WTC11 (cell line): ENCODE measurements around the gene NOX5. TPM values are rescaled to one million over a fixed set of nuclear protein-coding genes. Genes with fewer than 3 reads are reported as not detected.

ENCODE experiments used
- ATAC-seq: fragments of 200-7000 bp; cut with Tn5 transposase; 2 replicates; pipeline ENCODE4 v1.10.0; 2021; ENCODE audit warnings: mild to moderate bottlenecking, moderate library complexity
- CTCF ChIA-PET: fragments of 300-600 bp; sonication (Branson Sonifier 250); formaldehyde crosslinking; loops from one replicate; lab custom pipeline; 2021; ENCODE audit warnings: antibody characterized with exemption; lab: Charles Lee
- POLR2A ChIA-PET: fragments of 350-600 bp; sonication (Branson Sonifier 250); formaldehyde crosslinking; loops from one replicate; lab custom pipeline; 2021; ENCODE audit warnings: antibody characterized with exemption; lab: Charles Lee
- DNase-seq: peaks from one replicate; pipeline ENCODE4 v3.0.0; 2021; ENCODE audit warnings: low spot score
- H3K27ac Mint-ChIP-seq: 2 replicates; pipeline ENCODE4 v1.8.0; 2021; ENCODE audit warnings: mixed read lengths
- H3K27me3 Mint-ChIP-seq: 2 replicates; pipeline ENCODE4 v1.8.0; 2021; ENCODE audit warnings: low read depth, mild to moderate bottlenecking, moderate library complexity, mixed read lengths
- H3K36me3 Mint-ChIP-seq: 2 replicates; pipeline ENCODE4 v1.8.0; 2021; ENCODE audit warnings: mixed read lengths
- H3K4me1 Mint-ChIP-seq: 2 replicates; pipeline ENCODE4 v1.8.0; 2022; ENCODE audit warnings: mixed read lengths
- H3K4me3 Mint-ChIP-seq: 2 replicates; pipeline ENCODE4 v1.8.0; 2021; ENCODE audit warnings: mild to moderate bottlenecking, moderate library complexity, mixed read lengths
- H3K9me3 Mint-ChIP-seq: 2 replicates; pipeline ENCODE4 v1.8.0; 2021; ENCODE audit warnings: mixed read lengths
- AFF4 ChIP-seq: sonication (generic); formaldehyde crosslinking; IDR thresholded peaks from 2 replicates; pipeline ENCODE4 v1.8.1; 2023; ENCODE audit warnings: mild to moderate bottlenecking, missing genetic modification reagents, borderline replicate concordance
- ATF1 ChIP-seq: sonication (generic); formaldehyde crosslinking; IDR thresholded peaks from 2 replicates; pipeline ENCODE4 v1.8.1; 2023; ENCODE audit warnings: mild to moderate bottlenecking, moderate library complexity, missing genetic modification reagents
- ATF2 ChIP-seq: sonication (generic); formaldehyde crosslinking; IDR thresholded peaks from 2 replicates; pipeline ENCODE4 v1.8.1; 2022; ENCODE audit warnings: low read depth, missing genetic modification reagents, borderline replicate concordance
- CBFB ChIP-seq: sonication (generic); formaldehyde crosslinking; IDR thresholded peaks from 2 replicates; pipeline ENCODE4 v1.8.1; 2022; ENCODE audit warnings: mild to moderate bottlenecking, low read depth, missing genetic modification reagents
- ELF4 ChIP-seq: sonication (generic); formaldehyde crosslinking; IDR thresholded peaks from 2 replicates; pipeline ENCODE4 v1.8.1; 2022; ENCODE audit warnings: low read depth, mild to moderate bottlenecking, moderate library complexity, missing genetic modification reagents
- ESRRA ChIP-seq: sonication (generic); formaldehyde crosslinking; IDR thresholded peaks from 2 replicates; pipeline ENCODE4 v1.8.1; 2022; ENCODE audit warnings: mild to moderate bottlenecking, missing genetic modification reagents, borderline replicate concordance
- FOXP1 ChIP-seq: sonication (generic); formaldehyde crosslinking; IDR thresholded peaks from 2 replicates; pipeline ENCODE4 v1.8.0; 2022; ENCODE audit warnings: missing genetic modification reagents, mild to moderate bottlenecking, moderate library complexity, borderline replicate concordance
- IRF1 ChIP-seq: sonication (generic); formaldehyde crosslinking; IDR thresholded peaks from 2 replicates; pipeline ENCODE4 v1.8.0; 2023; ENCODE audit warnings: missing genetic modification reagents
- MXD4 ChIP-seq: fragments of 250-450 bp; sonication (Bioruptor Pico); IDR thresholded peaks from 2 replicates; pipeline ENCODE4 v1.8.0; 2021; ENCODE audit warnings: mild to moderate bottlenecking, moderate library complexity, borderline replicate concordance
- STAT6 ChIP-seq: sonication (generic); formaldehyde crosslinking; conservative IDR thresholded peaks from 2 replicates; pipeline ENCODE4 v1.8.1; 2023; ENCODE audit warnings: mild to moderate bottlenecking, low read depth, missing genetic modification reagents, moderate library complexity
- TEAD4 ChIP-seq: sonication (generic); formaldehyde crosslinking; IDR thresholded peaks from 2 replicates; pipeline ENCODE4 v1.8.0; 2022; ENCODE audit warnings: mild to moderate bottlenecking, missing genetic modification reagents
- USF2 ChIP-seq: sonication (generic); formaldehyde crosslinking; IDR thresholded peaks from 2 replicates; pipeline ENCODE4 v1.8.1; 2023; ENCODE audit warnings: mild to moderate bottlenecking, missing genetic modification reagents, moderate library complexity
- ZBTB43 ChIP-seq: sonication (generic); formaldehyde crosslinking; IDR thresholded peaks from 2 replicates; pipeline ENCODE4 v1.8.1; 2023; ENCODE audit warnings: mild to moderate bottlenecking, missing genetic modification reagents
- ZMAT4 ChIP-seq: fragments of 250-450 bp; sonication (Bioruptor Pico); IDR thresholded peaks from 2 replicates; pipeline ENCODE4 v1.9.0; 2021; ENCODE audit warnings: mild to moderate bottlenecking
- ZNF121 ChIP-seq: sonication (generic); formaldehyde crosslinking; IDR thresholded peaks from 2 replicates; pipeline ENCODE4 v1.8.0; 2023; ENCODE audit warnings: missing genetic modification reagents
- ZNF138 ChIP-seq: sonication (generic); formaldehyde crosslinking; conservative IDR thresholded peaks from 2 replicates; pipeline ENCODE4 v1.8.1; 2022; ENCODE audit warnings: mild to moderate bottlenecking, moderate library complexity, missing genetic modification reagents
- ZNF281 ChIP-seq: sonication (generic); formaldehyde crosslinking; IDR thresholded peaks from 2 replicates; pipeline ENCODE4 v1.8.0; 2023; ENCODE audit warnings: mild to moderate bottlenecking, missing genetic modification reagents
- ZNF416 ChIP-seq: fragments of 250-450 bp; sonication (Bioruptor Pico); IDR thresholded peaks from 2 replicates; pipeline ENCODE4 v1.9.0; 2021; ENCODE audit warnings: mild to moderate bottlenecking, inconsistent platforms
- ZNF423 ChIP-seq: fragments of 250-450 bp; sonication (Bioruptor Pico); IDR thresholded peaks from 2 replicates; pipeline ENCODE4 v2.1.2; 2022; ENCODE audit warnings: mild to moderate bottlenecking, moderate library complexity
- ZNF671 ChIP-seq: fragments of 250-450 bp; sonication (Bioruptor Pico); IDR thresholded peaks from 2 replicates; pipeline ENCODE4 v1.8.0; 2021; ENCODE audit warnings: mild to moderate bottlenecking
- total RNA-seq: library from RNA; stranded (reverse); gene quantifications from 3 replicates; pipeline ENCODE4 v1.2.3, GENCODE V29; 2021

The NOX5 gene
- total RNA-seq, 1 experiment from 2014 or later = not detected

GRCh38 chr15:68969298-68969697, 45.2 kb upstream of the NOX5 start:
- H3K27ac Mint-ChIP-seq = no peak overlapping the region
- TF ChIP-seq ZNF121 (CRISPR knock-in tag) = no peak
- no peak for TF ChIP-seq STAT6 (CRISPR knock-in tag)
- no peak for TF ChIP-seq ZNF281 (CRISPR knock-in tag)
- no peak for TF ChIP-seq FOXP1 (CRISPR knock-in tag)
- TF ChIP-seq MXD4 (CRISPR knock-in tag) = no peak
- TF ChIP-seq ZNF423 (CRISPR knock-in tag) = no peak
- TF ChIP-seq ZMAT4 (CRISPR knock-in tag) = no peak
- TF ChIP-seq ATF2 (CRISPR knock-in tag) = no peak
- TF ChIP-seq ZNF671 (CRISPR knock-in tag) = no peak
- no peak for TF ChIP-seq ZNF138
- no peak for TF ChIP-seq CBFB (CRISPR knock-in tag)
- no peak for TF ChIP-seq TEAD4 (CRISPR knock-in tag)
- no peak for TF ChIP-seq USF2
- TF ChIP-seq ZNF416 (CRISPR knock-in tag) = no peak
- no peak for TF ChIP-seq ELF4 (CRISPR knock-in tag)
- TF ChIP-seq AFF4 = no peak
- TF ChIP-seq IRF1 (CRISPR knock-in tag) = no peak
- TF ChIP-seq ZBTB43 (CRISPR knock-in tag) = no peak
- TF ChIP-seq ATF1 (CRISPR knock-in tag) = no peak
- no peak for TF ChIP-seq ESRRA (CRISPR knock-in tag)
- TF ChIP-seq, all 79 proteins: peak for 0
- ATAC-seq = no peak
- H3K4me1 Mint-ChIP-seq = no peaks in the 10 kb centered on the region
- CTCF ChIA-PET = no interaction called here
- H3K36me3 Mint-ChIP-seq = peaks cover 19% of the 10 kb centered on the region
- no peak overlapping the region for H3K4me3 Mint-ChIP-seq
- H3K27me3 Mint-ChIP-seq = peaks cover 13% of the 10 kb centered on the region
- POLR2A ChIA-PET = no interaction called here
- H3K9me3 Mint-ChIP-seq = peaks cover 43% of the 10 kb centered on the region
- no peak for DNase-seq
